Sigmoid colon (tissue), 4 donors: Measurements from ENCODE around the gene PHTF2.

Experiments used
- POLR2A ChIP-seq, 2 donors: fragments of 450-650 bp; IDR thresholded peaks; one replicate each; pipeline ENCODE4 v1.6.1; 2016; ENCODE audit warnings: antibody characterized with exemption in 2 of 2, mild to moderate bottlenecking in 2 of 2, moderate library complexity in 2 of 2
- POLR2AphosphoS5 ChIP-seq, 4 donors: sonication (generic); formaldehyde crosslinking; IDR thresholded peaks; one replicate each; pipeline ENCODE4 v1.6.1; 2017; ENCODE audit warnings: antibody characterized with exemption in 4 of 4
- TF ChIP-seq, protein P1 (sequence below), 4 experiments: fragments of 450-650 bp in 3 of 4; fragments of 200-600 bp in 1 of 4; IDR thresholded peaks; one replicate each; pipeline ENCODE4 v1.5.1; 2016 to 2019; ENCODE audit warnings: antibody characterized with exemption in 4 of 4, mild to moderate bottlenecking in 3 of 4, moderate library complexity in 2 of 4

DNA sequence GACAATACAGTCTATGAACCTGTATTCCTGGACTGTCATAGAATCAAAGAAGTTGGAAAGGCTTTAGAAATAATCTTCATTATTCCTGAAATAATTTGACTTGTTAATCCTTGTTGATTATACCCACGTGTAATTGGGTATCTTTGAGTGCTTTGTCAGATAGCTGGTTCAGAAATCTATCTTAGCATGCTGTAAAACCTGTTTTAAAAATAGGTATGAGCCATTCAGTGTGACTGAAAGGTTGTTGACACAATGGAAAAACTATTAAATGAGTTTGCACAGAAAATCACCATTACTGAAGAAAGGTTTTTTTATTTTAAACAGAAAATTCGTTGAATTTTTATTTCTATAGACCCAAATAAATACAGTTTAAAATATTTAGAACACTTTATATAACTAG is 38.7 kb downstream of the PHTF2 start:
- TF ChIP-seq, protein P1, sequence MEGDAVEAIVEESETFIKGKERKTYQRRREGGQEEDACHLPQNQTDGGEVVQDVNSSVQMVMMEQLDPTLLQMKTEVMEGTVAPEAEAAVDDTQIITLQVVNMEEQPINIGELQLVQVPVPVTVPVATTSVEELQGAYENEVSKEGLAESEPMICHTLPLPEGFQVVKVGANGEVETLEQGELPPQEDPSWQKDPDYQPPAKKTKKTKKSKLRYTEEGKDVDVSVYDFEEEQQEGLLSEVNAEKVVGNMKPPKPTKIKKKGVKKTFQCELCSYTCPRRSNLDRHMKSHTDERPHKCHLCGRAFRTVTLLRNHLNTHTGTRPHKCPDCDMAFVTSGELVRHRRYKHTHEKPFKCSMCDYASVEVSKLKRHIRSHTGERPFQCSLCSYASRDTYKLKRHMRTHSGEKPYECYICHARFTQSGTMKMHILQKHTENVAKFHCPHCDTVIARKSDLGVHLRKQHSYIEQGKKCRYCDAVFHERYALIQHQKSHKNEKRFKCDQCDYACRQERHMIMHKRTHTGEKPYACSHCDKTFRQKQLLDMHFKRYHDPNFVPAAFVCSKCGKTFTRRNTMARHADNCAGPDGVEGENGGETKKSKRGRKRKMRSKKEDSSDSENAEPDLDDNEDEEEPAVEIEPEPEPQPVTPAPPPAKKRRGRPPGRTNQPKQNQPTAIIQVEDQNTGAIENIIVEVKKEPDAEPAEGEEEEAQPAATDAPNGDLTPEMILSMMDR (IDR thresholded peaks at IDR 0.05): no peak
- TF ChIP-seq POLR2A (IDR thresholded peaks at IDR 0.05) (no peak), POLR2AphosphoS5 (IDR thresholded peaks at IDR 0.05) (no peak)
